ENCODE data around the gene PSMG4. TPM values are rescaled to one million over a fixed set of nuclear protein-coding genes. Genes with fewer than 3 reads are reported as not detected.
A peak's percentile ranks its signal among the peaks of the same experiment; 100 is the strongest.

The PSMG4 gene
- total and polyA plus RNA-seq, 2 of the 8 experiments (the other 6 are each of a cell fraction or from before 2014, with no cell fraction given) = 40.6 to 113 TPM

- Histone ChIP-seq H2BK120ac (replicated peaks; ENCODE audit: low read depth, low read length) (no peak overlapping the region), H3K18ac (ENCODE audit: extremely low read depth, low read length) (no peak overlapping the region), H4K91ac (replicated peaks; ENCODE audit: insufficient read length, low read length) (peak overlapping the region; percentile 19), H3K27me3 (replicated peaks in 1 of 4; ENCODE audit: control insufficient read depth in 3 of 4, extremely low read depth in 1 of 4, insufficient read depth in 3 of 4, low read length in 3 of 4) (no peaks in the 10 kb centered on the region), H3K9me3 (ENCODE audit: insufficient read depth in 2 of 2, low read depth in 1 of 2, low read length in 1 of 2) (no peaks in the 10 kb centered on the region), H3K23ac (ENCODE audit: insufficient read length) (no peak overlapping the region), H4K8ac (ENCODE audit: extremely low read depth, insufficient read depth, low read length) (no peak overlapping the region), H3K4me2 (ENCODE audit: insufficient read depth in 1 of 2, low read depth in 2 of 2, low read length in 2 of 2) (no peak overlapping the region), H3K14ac (ENCODE audit: insufficient read length) (no peak overlapping the region), H2BK20ac (ENCODE audit: low read length) (no peak overlapping the region), H3K4ac (replicated peaks; ENCODE audit: insufficient read length, low read depth, low read length) (no peak overlapping the region), H3K27ac (ENCODE audit: low read depth, low read length) (no peak overlapping the region), H2BK15ac (ENCODE audit: low read length) (no peak overlapping the region), H3K79me1 (ENCODE audit: low read depth, low read length) (peaks cover 5% of the 10 kb centered on the region; the same call in 1 of the 2 replicates), H3K4me1 (replicated peaks in 1 of 4; ENCODE audit: control insufficient read depth in 3 of 4, insufficient read depth in 4 of 4, low read length in 3 of 4) (peaks cover 5 to 7% (median 5%) of the 10 kb centered on the region in 4 experiments; a peak in 6 of 7 replicates), H2BK12ac (ENCODE audit: low read depth, low read length) (no peak overlapping the region; the same call in 1 of the 2 replicates), H3K23me2 (ENCODE audit: low read depth, low read length) (peaks cover 12% of the 10 kb centered on the region), H3K9ac (replicated peaks in 1 of 4; ENCODE audit: extremely low read depth in 1 of 4, low read depth in 3 of 4, low read length in 3 of 4) (no peak overlapping the region), H3K79me2 (ENCODE audit: control insufficient read depth in 1 of 2, insufficient read depth in 2 of 2, low read length in 2 of 2) (peaks cover 7 to 10% of the 10 kb centered on the region in 2 experiments), H4K20me1 (replicated peaks in 1 of 2; ENCODE audit: control insufficient read depth in 1 of 2, insufficient read depth in 2 of 2, low read length in 2 of 2) (peaks cover 8 to 13% of the 10 kb centered on the region in 2 experiments), H2BK5ac (ENCODE audit: low read depth, low read length) (no peak overlapping the region), H4K5ac (ENCODE audit: insufficient read length, low read depth, low read length) (no peak overlapping the region), H3K36me3 (ENCODE audit: control insufficient read depth in 2 of 4, insufficient read depth in 4 of 4, low read length in 3 of 4) (peaks cover 4 to 24% (median 10%) of the 10 kb centered on the region in 4 experiments), H3K4me3 (ENCODE audit: extremely low read depth in 1 of 4, insufficient read depth in 2 of 4, low read depth in 3 of 4, low read length in 4 of 4) (no peak overlapping the region), H2AFZ (ENCODE audit: low read length) (no peak overlapping the region), H2AK5ac (ENCODE audit: low read depth, low read length) (no peak overlapping the region), H3K56ac (replicated peaks; ENCODE audit: insufficient read length, low read depth, low read length) (peak overlapping the region; percentile 99)
- ChIA-PET CTCF (ENCODE audit: partially characterized antibody) (interaction anchor here (1.5 to 3.8 kb wide), 2 partner anchors 8 to 30 kb away, joined by 3 to 13 read pairs; no protein-coding TSS in a partner anchor), POLR2A (ENCODE audit: partially characterized antibody) (interaction anchor here (0.9 kb wide), 1 partner anchor 12 kb away, joined by 3 read pairs; no protein-coding TSS in a partner anchor)
- 95% methylated on average over 4 of the region's 4 CpGs; no CpG with 5 or more reads in 1 of the 2 experiments for WGBS, 2 experiments (ENCODE audit: extremely low coverage in 1 of 2, insufficient coverage in 1 of 2, insufficient read length in 1 of 2, insufficient replicate concordance in 2 of 2, low coverage in 1 of 2, low lambda C conversion rate in 2 of 2, missing lambda C conversion rate in 1 of 2)
- no peak for FAIRE-seq
- no peak for DNase-seq (ENCODE audit: low read depth in 1 of 2, low spot score in 2 of 2)
- TF ChIP-seq, protein P1, sequence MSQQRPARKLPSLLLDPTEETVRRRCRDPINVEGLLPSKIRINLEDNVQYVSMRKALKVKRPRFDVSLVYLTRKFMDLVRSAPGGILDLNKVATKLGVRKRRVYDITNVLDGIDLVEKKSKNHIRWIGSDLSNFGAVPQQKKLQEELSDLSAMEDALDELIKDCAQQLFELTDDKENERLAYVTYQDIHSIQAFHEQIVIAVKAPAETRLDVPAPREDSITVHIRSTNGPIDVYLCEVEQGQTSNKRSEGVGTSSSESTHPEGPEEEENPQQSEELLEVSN (IDR thresholded peaks at IDR 0.05) = no peak
- TF ChIP-seq BACH1 (IDR thresholded peaks at IDR 0.05; ENCODE audit: low read length) (no peak), JUND (IDR thresholded peaks at IDR 0.05; ENCODE audit: low read length) (no peak), SUZ12 (IDR thresholded peaks at IDR 0.05; ENCODE audit: low read length) (no peak), CTCF (IDR thresholded peaks at IDR 0.05; ENCODE audit: control extremely low read depth in 1 of 3, insufficient read depth in 1 of 3, low read depth in 1 of 3, low read length in 3 of 3) (no peak), TCF12 (IDR thresholded peaks at IDR 0.05; ENCODE audit: low read depth, low read length) (no peak), RBBP5 (IDR thresholded peaks at IDR 0.05; ENCODE audit: borderline replicate concordance, low read depth, low read length) (no peak), HDAC2 (IDR thresholded peaks at IDR 0.05; ENCODE audit: borderline replicate concordance in 1 of 2, low read depth in 2 of 2, low read length in 2 of 2) (no peak), POLR2AphosphoS5 (IDR thresholded peaks at IDR 0.05; ENCODE audit: low read depth, low read length) (no peak), RNF2 (IDR thresholded peaks at IDR 0.05; ENCODE audit: borderline replicate concordance, low read depth, low read length, missing control alignments, poor library complexity, severe bottlenecking) (no peak)
These were observed 37.2 kb upstream of the PSMG4 start for GRCh38 chr6:3221578-3221977.

Data from H1 (cell line).